GM19328 (cell line): ENCODE measurements around the gene GRIK3.

Source experiments
- ATAC-seq: cut with Tn5 transposase; IDR thresholded peaks from one replicate; pipeline ENCODE4 v1.9.1; 2021; ENCODE audit warnings: mild to moderate bottlenecking, moderate library complexity; ENCODE audit not compliant: unreplicated experiment

The GRIK3 gene

DNA sequence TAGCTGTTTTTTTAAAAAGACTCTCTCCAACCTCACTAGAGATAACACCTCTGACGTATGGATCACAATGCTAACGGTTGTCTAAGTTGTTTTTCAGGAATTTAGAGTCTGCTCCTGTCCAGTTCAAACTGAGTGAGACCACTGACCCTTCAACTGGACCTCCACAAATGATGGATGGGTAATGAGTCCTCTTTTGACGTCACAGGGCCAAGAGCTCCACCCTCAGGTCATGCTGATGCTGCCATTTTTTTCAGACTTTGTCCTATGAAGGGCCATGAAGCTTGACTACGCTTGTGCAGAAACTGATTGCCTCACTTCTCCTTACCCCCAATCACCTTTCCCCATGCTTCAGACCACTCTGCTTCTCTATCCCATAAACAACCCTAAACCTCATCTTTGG, 16.6 kb downstream of the GRIK3 start:
- ATAC-seq = no peak

- no peak for ATAC-seq
Observed at GRCh38 chr1:37016121-37016520, 18.2 kb downstream of the GRIK3 start.

GRCh38 chr1:37015713-37016112, 18.6 kb downstream of the GRIK3 start:
- ATAC-seq = no peak

DNA sequence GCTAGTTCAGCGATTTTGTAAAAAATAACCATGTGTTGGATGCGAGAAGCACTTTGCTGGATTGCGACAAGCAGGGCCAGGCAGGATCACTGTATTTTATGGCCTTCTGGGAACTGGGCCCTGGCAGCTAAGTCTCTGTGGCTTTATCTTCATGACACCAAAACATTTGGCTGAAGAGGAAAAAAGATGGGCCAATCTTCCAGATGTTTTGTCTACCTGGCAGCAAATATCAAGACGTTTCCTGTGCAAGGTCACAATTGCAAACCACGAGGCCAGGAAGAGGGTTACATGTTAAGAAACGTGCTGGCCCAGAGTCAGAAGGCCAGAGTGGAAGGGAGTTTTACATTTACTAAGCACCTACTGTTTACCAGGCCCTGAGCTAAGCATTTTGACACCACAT, 22.1 kb downstream of the GRIK3 start:
- no peak for ATAC-seq

GRCh38 chr1:37010011-37010410, 24.3 kb downstream of the GRIK3 start:
- ATAC-seq = no peak

DNA sequence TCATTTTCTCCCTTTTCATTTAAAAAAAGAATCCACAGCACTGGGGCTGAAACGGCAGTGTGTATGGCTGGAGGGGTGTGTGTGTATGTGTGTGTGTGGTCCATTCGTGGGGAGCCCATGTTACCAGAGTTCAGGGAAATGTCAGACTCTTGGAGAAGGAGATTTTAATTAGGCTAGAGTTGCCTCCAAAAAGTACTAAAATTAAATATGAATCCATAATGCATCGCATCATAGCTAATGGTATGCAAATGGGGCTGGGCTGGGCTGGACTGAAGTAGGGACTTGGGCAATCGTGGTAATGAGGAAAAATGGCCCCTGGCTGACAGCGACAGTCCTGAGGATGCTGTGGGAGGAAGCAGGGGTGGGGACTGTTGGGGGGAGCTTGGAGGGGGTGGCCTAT, 24.8 kb downstream of the GRIK3 start:
- no peak for ATAC-seq

DNA sequence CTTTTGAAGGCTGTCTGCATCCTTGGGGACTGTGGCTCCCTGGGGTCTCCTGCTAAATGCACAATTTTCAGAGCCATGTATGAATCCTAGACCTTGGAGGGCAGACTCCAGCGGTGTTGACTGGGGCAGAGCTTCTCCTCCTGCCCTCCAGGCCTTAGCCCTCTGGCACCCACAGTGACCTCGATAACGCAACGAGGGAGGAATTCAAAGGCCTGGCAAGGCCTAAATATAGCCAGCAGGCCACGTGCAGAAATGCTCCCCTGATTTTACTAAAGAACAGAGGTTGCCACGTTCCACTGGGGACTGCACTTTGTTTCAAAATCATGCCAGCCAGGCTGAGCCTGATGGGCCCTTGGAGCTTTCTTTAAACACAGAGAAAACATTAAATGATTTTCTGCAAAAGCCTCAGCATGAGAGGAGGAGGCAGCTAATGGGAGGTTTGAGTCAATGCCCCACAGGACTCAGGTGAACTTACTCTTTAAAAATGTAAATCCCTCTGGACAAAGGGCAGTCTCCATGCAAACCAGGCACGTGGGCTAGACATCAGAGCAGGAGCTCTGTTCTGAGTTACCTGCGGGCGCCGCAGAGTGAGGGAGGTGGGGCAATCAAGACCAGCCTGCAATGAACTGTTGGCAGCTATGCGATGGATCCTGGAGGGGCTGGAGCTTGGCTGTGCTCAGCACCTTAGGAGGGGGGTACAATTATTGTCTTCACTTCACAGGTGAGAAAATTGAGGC, 28.0 kb downstream of the GRIK3 start:
- no peak for ATAC-seq

DNA sequence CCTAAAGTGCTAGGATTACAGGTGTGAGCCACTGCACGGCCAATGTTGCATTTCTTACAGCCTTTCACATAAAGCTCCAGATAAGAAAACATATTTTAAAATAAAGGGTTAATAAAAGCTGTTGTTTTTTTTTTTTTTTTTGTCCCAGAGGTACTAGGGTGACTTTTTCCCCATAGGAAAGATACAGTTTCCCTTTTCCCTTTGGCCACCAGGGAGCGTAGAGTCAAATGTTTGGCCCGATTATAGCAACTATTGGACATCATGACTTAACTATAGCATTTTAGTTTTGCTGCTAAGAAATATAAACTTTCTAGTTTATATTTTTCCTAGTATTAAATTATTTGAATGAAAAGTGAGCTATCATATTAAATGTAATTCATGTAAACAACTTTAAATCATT, 31.4 kb downstream of the GRIK3 start:
- ATAC-seq = no peak

DNA sequence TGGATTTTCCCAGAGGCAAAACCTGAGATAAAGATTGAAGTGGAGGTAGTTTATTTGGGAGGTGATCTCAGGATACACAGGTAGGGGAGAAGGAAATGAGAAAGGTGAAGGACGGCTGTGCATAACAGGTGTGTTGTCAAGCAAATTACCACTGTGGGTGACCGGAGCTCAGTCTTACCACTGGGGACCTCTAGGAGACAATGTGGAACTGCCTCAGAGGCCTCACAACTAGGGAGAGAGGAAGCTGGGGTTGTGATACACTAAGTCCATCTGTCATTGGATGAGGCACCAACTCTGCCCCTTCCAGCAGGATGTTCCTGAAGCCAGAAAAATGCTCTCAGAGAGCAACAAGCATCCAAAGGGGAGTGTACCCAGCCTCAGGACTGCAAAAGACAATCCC, 32.6 kb downstream of the GRIK3 start:
- ATAC-seq = no peak

DNA sequence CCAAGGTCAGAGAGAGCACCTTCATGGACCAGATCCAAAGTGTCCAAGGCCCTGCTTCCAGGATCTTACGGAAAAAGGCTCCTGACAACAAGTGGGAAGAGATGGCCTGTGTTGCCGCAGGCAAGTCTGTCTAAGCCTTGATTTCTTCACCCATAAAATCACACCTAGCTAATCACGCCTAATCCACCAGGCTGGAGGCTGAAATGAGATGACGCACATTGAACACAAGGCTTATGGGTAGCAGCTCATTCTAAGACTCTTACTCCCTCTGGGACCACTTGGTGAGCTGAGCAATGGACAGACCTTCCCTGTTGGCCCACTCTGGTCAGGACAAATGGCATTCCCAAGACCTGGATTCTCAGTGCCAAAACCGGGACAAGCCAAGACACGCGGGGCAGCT, 38.2 kb downstream of the GRIK3 start:
- ATAC-seq = no peak

DNA sequence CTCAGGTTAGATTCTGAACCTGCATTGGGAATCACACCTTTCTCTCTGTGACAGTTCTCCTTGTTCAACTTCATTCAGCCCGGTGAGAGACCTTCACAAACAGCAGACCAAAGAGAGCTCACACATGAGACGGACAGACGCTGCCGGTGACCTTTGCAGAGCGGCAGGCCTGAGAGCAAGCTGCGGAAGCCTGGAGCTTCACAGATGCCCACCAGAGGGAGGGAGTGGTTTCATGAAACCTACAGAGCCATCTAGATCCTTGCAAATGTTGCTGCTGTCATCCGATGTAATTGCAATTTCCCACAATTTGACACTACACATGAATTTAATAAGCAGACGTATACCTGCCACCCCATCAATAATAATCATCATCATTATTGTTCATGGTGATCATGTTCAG, 39.4 kb downstream of the GRIK3 start:
- ATAC-seq = no peak

DNA sequence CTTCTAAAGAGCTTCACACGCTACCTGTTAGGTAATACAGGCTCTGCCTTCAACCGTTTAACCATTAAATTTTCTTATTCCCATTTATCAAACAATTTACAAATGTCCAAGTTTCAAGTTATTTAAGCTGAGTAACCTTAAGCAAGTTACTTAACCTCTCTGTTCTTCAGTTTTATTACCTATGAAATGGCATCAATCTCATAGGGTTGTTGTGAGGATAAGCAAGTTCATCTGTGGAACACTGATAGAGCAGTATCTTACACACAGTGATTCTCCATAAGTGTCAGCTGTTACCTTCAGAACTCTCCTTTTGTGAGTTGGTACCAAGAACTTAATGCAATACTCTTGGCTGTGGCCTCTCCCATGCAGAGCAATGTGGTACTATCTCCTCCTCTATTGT, 40.0 kb downstream of the GRIK3 start:
- no peak for ATAC-seq

DNA sequence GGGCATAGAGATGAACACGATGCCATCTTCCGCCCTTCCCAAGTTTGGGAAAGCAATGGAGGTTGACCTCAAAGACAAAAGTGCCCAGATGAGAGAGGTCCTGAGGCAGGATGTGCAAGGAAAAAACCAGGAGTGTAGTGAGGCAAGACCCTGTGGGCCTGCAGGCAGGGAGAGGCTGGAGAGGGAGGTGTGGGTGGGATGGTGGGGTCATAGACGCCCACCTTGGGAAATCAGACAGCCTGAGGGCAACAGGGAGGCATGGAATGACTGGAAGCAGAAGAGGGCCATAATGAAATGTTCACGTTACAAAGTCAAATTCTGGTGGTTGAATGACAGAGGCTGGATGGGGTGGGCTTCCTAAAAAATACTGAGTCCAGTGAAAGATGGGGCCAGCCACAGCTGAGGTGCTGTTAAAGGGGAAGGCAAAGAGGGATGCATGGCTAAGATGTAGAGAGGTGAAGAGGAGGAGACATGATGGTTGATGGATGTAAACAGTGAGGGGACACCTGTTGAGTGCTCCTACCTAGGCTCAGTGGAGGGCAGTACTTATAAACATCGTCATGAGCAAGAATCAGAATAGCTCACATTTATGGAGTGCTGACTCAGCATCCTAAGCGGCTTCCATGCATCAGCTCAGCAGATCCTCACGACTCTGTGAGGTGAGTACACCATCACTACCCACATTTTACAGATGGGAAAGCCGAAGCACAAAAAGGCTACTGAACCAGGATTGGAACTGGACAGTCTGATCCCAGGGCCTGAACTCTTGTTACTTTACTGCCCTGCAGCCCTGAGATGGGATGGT, 42.0 kb downstream of the GRIK3 start:
- ATAC-seq = no peak

GRCh38 chr1:36991551-36991950, 42.8 kb downstream of the GRIK3 start:
- ATAC-seq = no peak

GRCh38 chr1:36990928-36991327, 43.4 kb downstream of the GRIK3 start:
- no peak for ATAC-seq

- no peak for ATAC-seq
Observed at GRCh38 chr1:36989241-36989640, 45.1 kb downstream of the GRIK3 start.

GRCh38 chr1:36988741-36989193, 45.5 kb downstream of the GRIK3 start:
- no peak for ATAC-seq

DNA sequence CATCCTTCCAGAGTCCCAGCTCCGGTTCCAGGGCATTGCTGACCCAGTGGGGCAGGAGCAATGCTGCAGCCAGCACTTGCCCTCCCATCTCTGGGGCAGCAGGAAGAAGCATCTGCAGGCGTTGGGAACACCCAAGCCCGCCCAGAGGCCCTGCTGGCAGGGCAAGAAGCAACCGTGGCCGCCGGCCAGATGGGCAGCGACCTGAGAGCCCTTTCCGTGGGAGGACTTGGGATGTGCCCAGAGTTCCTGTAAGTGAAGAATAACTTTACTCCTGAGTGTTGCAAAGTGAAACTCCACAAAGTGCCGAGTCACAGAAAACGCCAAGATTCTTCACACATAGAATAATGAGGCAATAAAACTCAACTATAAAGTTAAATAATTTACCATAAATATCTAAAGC, 46.0 kb downstream of the GRIK3 start:
- ATAC-seq = no peak

GRCh38 chr1:36987276-36987675, 47.0 kb downstream of the GRIK3 start:
- no peak for ATAC-seq

- no peak for ATAC-seq
Observed at GRCh38 chr1:36986241-36986985, 47.9 kb downstream of the GRIK3 start.

DNA sequence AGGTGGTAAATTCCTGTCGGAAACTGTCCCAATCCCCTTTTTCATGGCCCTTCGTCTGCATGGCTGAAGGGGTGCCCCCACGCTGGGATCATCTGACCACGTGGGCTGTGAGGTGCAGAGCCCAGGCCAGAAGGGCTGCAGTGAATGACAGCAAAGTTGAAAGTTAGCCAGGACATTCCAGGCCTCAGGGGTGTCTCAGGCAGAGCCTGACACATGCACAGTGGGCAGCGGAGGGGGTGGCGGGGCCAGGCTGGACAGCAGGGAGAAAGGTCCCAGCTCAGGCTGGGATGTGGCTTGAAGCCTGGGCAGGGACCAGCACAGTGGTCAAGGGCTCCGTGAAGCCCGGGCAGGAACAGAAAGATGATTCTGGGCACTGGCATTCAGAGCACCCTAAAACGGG, 49.6 kb downstream of the GRIK3 start:
- no peak for ATAC-seq

GRCh38 chr1:36984026-36984425, 50.3 kb downstream of the GRIK3 start:
- no peak for ATAC-seq
